GM18508 (cell line): ENCODE data around the gene ADGRD2.

Experiments used
- ATAC-seq: cut with Tn5 transposase; IDR thresholded peaks from one replicate; pipeline ENCODE4 v1.9.1; 2021; ENCODE audit warnings: moderate number of reproducible peaks; ENCODE audit not compliant: insufficient read depth, unreplicated experiment

Gene ADGRD2

DNA sequence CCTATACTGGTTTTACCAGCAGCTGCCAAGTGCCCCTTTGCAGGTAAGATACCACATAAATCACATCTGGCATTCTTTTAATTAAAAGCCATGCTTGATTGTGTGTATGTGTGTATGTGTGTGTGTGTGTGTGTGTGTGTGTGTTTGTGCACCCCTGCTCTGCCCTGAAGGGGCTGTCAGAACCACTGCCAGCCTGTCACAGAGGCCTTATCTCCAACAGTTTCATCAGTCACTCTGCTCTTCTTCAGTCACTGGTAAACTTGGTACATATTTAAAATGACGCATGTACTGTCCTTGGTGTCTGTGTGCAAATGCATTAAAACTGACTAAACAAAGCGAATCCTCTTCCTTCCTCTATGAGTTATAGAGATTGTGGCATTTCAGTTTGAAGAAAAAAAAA, 75.9 kb downstream of the ADGRD2 start:
- ATAC-seq, result no peak

DNA sequence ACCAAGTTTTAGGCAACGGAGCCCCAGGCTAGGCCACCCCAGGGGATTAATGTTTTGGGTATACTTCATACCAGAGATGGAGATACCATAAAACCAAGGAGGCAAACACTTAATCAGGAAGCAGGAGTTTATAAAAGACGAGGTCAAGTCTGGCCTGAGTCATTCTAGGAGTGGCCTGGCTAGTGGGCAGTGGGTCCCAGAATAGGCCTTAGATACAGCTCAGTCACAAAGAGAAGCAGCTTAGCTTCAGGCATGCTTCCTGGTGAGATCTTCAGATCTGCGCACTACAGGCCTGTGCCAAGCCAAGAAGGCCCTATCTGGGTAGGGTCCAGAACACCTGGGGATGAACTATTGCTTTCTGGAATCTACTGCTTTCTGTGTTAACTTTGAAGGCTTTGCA, 77.5 kb downstream of the ADGRD2 start:
- no peak for ATAC-seq
